KMS-11 (cell line): ENCODE measurements around the gene SCN3B.

ENCODE experiments used
- H2AFZ ChIP-seq: fragments of 200-600 bp; sonication (generic); 2 replicates; pipeline ENCODE4 v1.6.1; 2016; ENCODE audit warnings: antibody characterized with exemption, mixed run types, low read depth
- H3K27ac ChIP-seq: fragments of 200-600 bp; sonication (generic); 2 replicates; pipeline ENCODE4 v1.6.1; 2016; ENCODE audit warnings: mild to moderate bottlenecking, mixed run types
- H3K27me3 ChIP-seq: fragments of 200-600 bp; sonication (generic); 2 replicates; pipeline ENCODE4 v1.6.1; 2017; ENCODE audit warnings: mild to moderate bottlenecking, low read depth, mixed run types, moderate library complexity; ENCODE audit not compliant: insufficient read depth
- H3K36me3 ChIP-seq: fragments of 200-600 bp; sonication (generic); 2 replicates; pipeline ENCODE4 v1.6.1; 2017; ENCODE audit warnings: mild to moderate bottlenecking, mixed run types; ENCODE audit not compliant: insufficient read depth
- H3K4me1 ChIP-seq: fragments of 200-600 bp; sonication (generic); 2 replicates; pipeline ENCODE4 v1.6.1; 2016; ENCODE audit warnings: mild to moderate bottlenecking, low read depth, mixed run types; ENCODE audit not compliant: poor library complexity, severe bottlenecking
- H3K4me2 ChIP-seq: fragments of 200-600 bp; sonication (generic); 2 replicates; pipeline ENCODE4 v1.7.0; 2016; ENCODE audit warnings: mild to moderate bottlenecking, mixed run types
- H3K4me3 ChIP-seq: fragments of 200-600 bp; sonication (generic); IDR thresholded peaks from 2 replicates; pipeline ENCODE4 v1.6.1; 2017; ENCODE audit warnings: low read depth, low read length, mixed read lengths; ENCODE audit not compliant: insufficient read depth
- H3K79me2 ChIP-seq: fragments of 200-600 bp; sonication (generic); 2 replicates; pipeline ENCODE4 v1.6.1; 2016; ENCODE audit warnings: low read depth, mixed run types; ENCODE audit not compliant: insufficient read depth
- H3K9ac ChIP-seq: fragments of 200-600 bp; sonication (generic); 2 replicates; pipeline ENCODE4 v1.6.1; 2016; ENCODE audit warnings: mild to moderate bottlenecking, mixed run types
- H4K20me1 ChIP-seq: fragments of 200-600 bp; sonication (generic); 2 replicates; pipeline ENCODE4 v1.6.1; 2016; ENCODE audit warnings: mild to moderate bottlenecking, mixed run types; ENCODE audit not compliant: insufficient read depth
- TF ChIP-seq, protein P1 (sequence below): fragments of 200-600 bp; sonication (generic); conservative IDR thresholded peaks from 2 replicates; pipeline ENCODE4 v1.6.1; 2017; ENCODE audit warnings: low read depth, mild to moderate bottlenecking, antibody characterized with exemption, low read length, moderate library complexity, mixed read lengths

SCN3B gene

DNA sequence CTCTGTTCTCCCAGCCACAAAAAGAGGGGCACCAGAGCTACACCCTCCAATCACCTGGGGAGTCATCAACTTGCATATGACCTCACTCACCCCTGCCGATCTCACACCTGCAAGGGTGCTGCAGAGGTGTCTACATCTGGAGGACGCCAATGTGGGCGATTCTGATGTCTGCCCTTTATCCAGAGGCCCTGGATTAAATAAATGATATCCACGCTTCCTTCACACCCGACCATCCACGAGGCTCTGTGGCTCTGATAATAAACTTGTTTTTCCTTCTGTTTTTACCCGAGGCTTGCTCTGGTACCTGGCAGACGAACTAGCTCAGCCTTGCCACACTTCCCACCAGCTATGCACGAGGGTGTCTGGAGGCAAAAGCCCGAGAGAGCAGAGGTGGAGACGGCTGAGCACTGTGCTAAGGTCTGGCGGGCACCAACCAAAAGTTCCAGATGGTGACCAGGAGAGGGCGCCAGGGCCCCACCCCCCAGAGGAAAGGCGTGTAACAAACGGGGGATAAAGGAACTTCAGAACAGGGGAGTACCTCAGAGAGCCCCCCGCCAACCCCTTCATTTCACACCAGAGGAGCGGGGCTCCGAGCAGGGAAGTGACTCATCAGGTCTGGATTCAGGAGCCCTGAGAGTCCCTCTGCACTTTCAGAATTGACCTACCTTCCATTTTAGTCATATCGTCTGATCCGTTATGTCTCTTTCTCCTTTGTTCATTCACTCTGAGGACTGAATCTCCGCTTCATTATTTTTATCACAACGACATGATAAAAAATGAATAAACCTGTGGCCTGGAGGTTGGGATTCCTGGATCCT lies 13.5 kb downstream of the SCN3B start:
- H3K79me2 ChIP-seq: no peaks in the 10 kb centered on the region
- no peaks in the 10 kb centered on the region for H3K27me3 ChIP-seq
- no peak overlapping the region for H3K27ac ChIP-seq
- H3K9ac ChIP-seq: no peak overlapping the region
- no peaks in the 10 kb centered on the region for H3K36me3 ChIP-seq
- no peaks in the 10 kb centered on the region for H4K20me1 ChIP-seq
- TF ChIP-seq, protein P1, sequence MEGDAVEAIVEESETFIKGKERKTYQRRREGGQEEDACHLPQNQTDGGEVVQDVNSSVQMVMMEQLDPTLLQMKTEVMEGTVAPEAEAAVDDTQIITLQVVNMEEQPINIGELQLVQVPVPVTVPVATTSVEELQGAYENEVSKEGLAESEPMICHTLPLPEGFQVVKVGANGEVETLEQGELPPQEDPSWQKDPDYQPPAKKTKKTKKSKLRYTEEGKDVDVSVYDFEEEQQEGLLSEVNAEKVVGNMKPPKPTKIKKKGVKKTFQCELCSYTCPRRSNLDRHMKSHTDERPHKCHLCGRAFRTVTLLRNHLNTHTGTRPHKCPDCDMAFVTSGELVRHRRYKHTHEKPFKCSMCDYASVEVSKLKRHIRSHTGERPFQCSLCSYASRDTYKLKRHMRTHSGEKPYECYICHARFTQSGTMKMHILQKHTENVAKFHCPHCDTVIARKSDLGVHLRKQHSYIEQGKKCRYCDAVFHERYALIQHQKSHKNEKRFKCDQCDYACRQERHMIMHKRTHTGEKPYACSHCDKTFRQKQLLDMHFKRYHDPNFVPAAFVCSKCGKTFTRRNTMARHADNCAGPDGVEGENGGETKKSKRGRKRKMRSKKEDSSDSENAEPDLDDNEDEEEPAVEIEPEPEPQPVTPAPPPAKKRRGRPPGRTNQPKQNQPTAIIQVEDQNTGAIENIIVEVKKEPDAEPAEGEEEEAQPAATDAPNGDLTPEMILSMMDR: peak; percentile 65
- no peaks in the 10 kb centered on the region for H3K4me1 ChIP-seq
- H3K4me2 ChIP-seq: no peak overlapping the region
- no peak overlapping the region for H3K4me3 ChIP-seq
- no peak overlapping the region for H2AFZ ChIP-seq

DNA sequence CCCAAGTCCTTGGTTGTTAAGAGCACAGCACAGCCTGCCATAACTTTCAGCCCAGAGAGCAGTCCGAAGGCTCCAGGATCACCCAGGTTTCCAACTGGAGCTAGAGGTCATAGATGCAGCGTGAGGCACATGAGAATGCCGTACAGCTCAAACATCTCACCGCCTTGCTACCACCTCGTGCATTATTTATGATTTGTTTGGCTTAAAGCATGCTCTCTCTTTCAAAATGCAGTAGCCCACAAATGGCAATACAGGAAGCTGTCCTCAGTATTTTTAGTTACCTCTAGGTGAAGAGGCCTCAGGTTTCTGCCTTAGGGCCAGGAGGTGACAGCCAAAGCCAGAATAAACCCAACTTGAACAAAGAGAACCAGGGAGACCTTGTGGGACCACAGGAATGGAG lies 14.4 kb downstream of the SCN3B start:
- H3K27me3 ChIP-seq: no peaks in the 10 kb centered on the region
- no peak overlapping the region for H3K4me3 ChIP-seq
- H3K27ac ChIP-seq: no peak overlapping the region
- H4K20me1 ChIP-seq: no peaks in the 10 kb centered on the region
- no peak overlapping the region for H3K9ac ChIP-seq
- no peaks in the 10 kb centered on the region for H3K79me2 ChIP-seq
- TF ChIP-seq, protein P1: no peak
- H3K4me2 ChIP-seq: no peak overlapping the region
- H2AFZ ChIP-seq: no peak overlapping the region
- no peaks in the 10 kb centered on the region for H3K4me1 ChIP-seq
- no peaks in the 10 kb centered on the region for H3K36me3 ChIP-seq

DNA sequence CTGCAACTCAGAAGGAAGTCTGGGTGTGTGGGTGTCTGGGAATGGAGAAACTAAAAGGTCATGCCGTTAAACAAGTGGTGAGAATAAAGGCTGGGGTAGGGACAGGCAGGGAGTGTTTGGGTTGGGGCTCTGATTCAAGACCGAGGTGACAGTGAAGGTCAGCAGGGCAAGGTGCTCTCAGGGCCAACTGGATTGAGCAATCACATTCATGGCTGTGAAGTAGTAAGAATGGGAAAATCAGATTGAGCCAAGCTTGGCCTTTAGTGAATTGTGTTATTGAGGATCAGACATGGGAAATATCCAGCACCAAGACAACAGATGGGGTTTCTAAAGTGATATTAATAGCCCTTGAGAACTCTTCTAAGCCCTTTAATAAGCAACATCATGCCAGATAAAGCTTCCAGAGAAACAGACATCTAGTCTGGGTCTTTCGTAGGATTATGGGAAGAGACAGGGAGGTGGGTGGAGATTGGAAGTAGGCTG lies 24.3 kb downstream of the SCN3B start:
- Histone ChIP-seq H3K4me3 (no peak overlapping the region), H4K20me1 (no peaks in the 10 kb centered on the region), H3K27ac (no peak overlapping the region), H2AFZ (no peak overlapping the region), H3K4me1 (no peaks in the 10 kb centered on the region), H3K4me2 (no peak overlapping the region), H3K27me3 (no peaks in the 10 kb centered on the region), H3K79me2 (no peaks in the 10 kb centered on the region), H3K9ac (no peak overlapping the region), H3K36me3 (no peaks in the 10 kb centered on the region)
- TF ChIP-seq, protein P1: no peak

DNA sequence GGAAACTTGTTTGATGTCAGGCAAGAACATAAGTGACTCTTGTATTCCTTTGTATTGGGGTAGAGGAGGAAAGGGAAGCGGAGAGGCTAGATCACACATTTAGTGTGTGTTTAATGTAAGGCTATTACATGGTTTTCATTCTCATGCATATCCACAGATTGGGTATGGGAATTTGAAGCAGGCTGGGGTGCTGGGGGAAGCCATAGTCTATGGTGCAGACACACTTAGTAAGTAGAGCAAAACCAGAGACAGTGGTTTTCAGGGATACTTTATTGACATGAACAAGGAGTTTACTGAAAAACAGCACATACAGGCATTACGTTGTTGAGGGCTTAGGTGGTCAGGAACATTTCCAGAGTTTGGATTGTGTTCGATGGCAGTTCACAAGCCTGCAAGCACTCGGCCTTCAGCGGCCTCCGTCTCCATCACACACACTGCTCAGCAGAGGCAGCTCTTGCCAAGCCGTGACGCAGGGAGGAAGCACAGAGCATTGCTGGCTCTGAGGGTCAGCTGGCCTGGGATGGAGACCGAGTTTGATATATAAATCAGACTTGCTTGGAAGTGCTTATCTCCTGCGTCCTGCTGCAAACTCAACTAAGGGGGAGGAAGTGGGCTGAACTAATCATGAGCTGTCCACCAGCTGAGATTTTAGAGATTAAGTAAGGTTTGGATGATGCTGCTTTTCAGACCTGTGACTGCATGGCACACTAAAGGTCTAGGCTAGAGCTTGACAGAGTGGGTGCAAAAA lies 25.3 kb downstream of the SCN3B start:
- no peak overlapping the region for H3K4me3 ChIP-seq
- no peaks in the 10 kb centered on the region for H3K79me2 ChIP-seq
- no peak overlapping the region for H3K27ac ChIP-seq
- H3K4me2 ChIP-seq: no peak overlapping the region
- H4K20me1 ChIP-seq: no peaks in the 10 kb centered on the region
- no peaks in the 10 kb centered on the region for H3K4me1 ChIP-seq
- TF ChIP-seq, protein P1: no peak
- no peak overlapping the region for H3K9ac ChIP-seq
- no peaks in the 10 kb centered on the region for H3K27me3 ChIP-seq
- H3K36me3 ChIP-seq: no peaks in the 10 kb centered on the region
- no peak overlapping the region for H2AFZ ChIP-seq
